HepG2 (cell line): ENCODE data around the gene PPP1R9B. TPM values are rescaled to one million over a fixed set of nuclear protein-coding genes. Genes with fewer than 3 reads are reported as not detected.

Experiments used
- CAMTA2 ChIP-seq: sonication (generic); formaldehyde crosslinking; IDR thresholded peaks from 2 replicates; pipeline ENCODE4 v1.4.0; 2020; ENCODE audit warnings: mild to moderate bottlenecking, missing genetic modification reagents, borderline replicate concordance
- CENPBD1 ChIP-seq: sonication (generic); formaldehyde crosslinking; IDR thresholded peaks from 2 replicates; pipeline ENCODE4 v1.8.0; 2022; ENCODE audit warnings: missing genetic modification reagents, low read depth, mild to moderate bottlenecking, borderline replicate concordance
- FOXK2 ChIP-seq: fragments of 450-650 bp; IDR thresholded peaks from 2 replicates; pipeline ENCODE4 v1.6.1; 2016
- HCFC1 ChIP-seq: fragments of 150-350 bp; IDR thresholded peaks from 2 replicates; pipeline ENCODE4 v1.6.1; 2014; ENCODE audit warnings: low read depth, low read length
- HES4 ChIP-seq: sonication (generic); formaldehyde crosslinking; IDR thresholded peaks from 2 replicates; pipeline ENCODE4 v1.9.0; 2021; ENCODE audit warnings: mild to moderate bottlenecking, missing genetic modification reagents, borderline replicate concordance
- KAT8 ChIP-seq: IDR thresholded peaks from 2 replicates; pipeline ENCODE4 v1.6.1; 2016; ENCODE audit warnings: missing genetic modification reagents, missing compliant biosample characterization
- MYNN ChIP-seq: sonication (generic); formaldehyde crosslinking; IDR thresholded peaks from 2 replicates; pipeline ENCODE4 v1.4.0; 2020; ENCODE audit warnings: mild to moderate bottlenecking, low read depth, missing genetic modification reagents
- NR2F6 ChIP-seq, 2 experiments: IDR thresholded peaks; 2 replicates each; pipeline ENCODE4 v1.6.1; 2016; ENCODE audit warnings: antibody characterized with exemption in 1 of 2, mild to moderate bottlenecking in 1 of 2
- REPIN1 ChIP-seq: sonication (generic); formaldehyde crosslinking; IDR thresholded peaks from 2 replicates; pipeline ENCODE4 v1.8.0; 2022; ENCODE audit warnings: missing genetic modification reagents, low read depth, mild to moderate bottlenecking, borderline replicate concordance
- RFXANK ChIP-seq: IDR thresholded peaks from 2 replicates; pipeline ENCODE4 v1.6.1; 2016
- RNF2 ChIP-seq: fragments of 450-650 bp; conservative IDR thresholded peaks from 2 replicates; pipeline ENCODE4 v1.6.1; 2016; ENCODE audit warnings: low read depth
- SIN3B ChIP-seq: fragments of 150-350 bp; IDR thresholded peaks from 2 replicates; pipeline ENCODE4 v1.6.1; 2014; ENCODE audit warnings: low read length
- SNAPC5 ChIP-seq: sonication (generic); formaldehyde crosslinking; IDR thresholded peaks from 2 replicates; pipeline ENCODE4 v1.8.1; 2023; ENCODE audit warnings: mild to moderate bottlenecking, missing genetic modification reagents, borderline replicate concordance
- SOX6 ChIP-seq, 2 experiments: fragments of 450-650 bp in 1 of 2; sonication (generic) in 1 of 2; formaldehyde crosslinking in 1 of 2; IDR thresholded peaks; 2 replicates each; pipeline versions ENCODE4 v1.4.0 to v1.6.1; 2017 to 2020; ENCODE audit warnings: antibody characterized with exemption in 1 of 2, mild to moderate bottlenecking in 1 of 2, missing genetic modification reagents in 1 of 2
- TP53 ChIP-seq: sonication (generic); formaldehyde crosslinking; conservative IDR thresholded peaks from 2 replicates; pipeline ENCODE4 v1.4.0; 2020; ENCODE audit warnings: missing genetic modification reagents
- ZFP36L2 ChIP-seq: sonication (generic); formaldehyde crosslinking; IDR thresholded peaks from 2 replicates; pipeline ENCODE4 v1.4.0; 2020; ENCODE audit warnings: missing genetic modification reagents
- ZFP62 ChIP-seq: sonication (generic); formaldehyde crosslinking; IDR thresholded peaks from 2 replicates; pipeline ENCODE4 v1.4.0; 2020; ENCODE audit warnings: missing genetic modification reagents
- ZNF143 ChIP-seq: sonication (generic); formaldehyde crosslinking; IDR thresholded peaks from 2 replicates; pipeline ENCODE4 v1.4.0; 2020; ENCODE audit warnings: missing genetic modification reagents
- ZNF44 ChIP-seq: sonication (generic); formaldehyde crosslinking; IDR thresholded peaks from 2 replicates; pipeline ENCODE4 v1.5.1; 2020; ENCODE audit warnings: mild to moderate bottlenecking, missing genetic modification reagents
- ZNF547 ChIP-seq: sonication (generic); formaldehyde crosslinking; IDR thresholded peaks from 2 replicates; pipeline ENCODE4 v1.5.1; 2020; ENCODE audit warnings: mild to moderate bottlenecking, missing genetic modification reagents
- ZNF766 ChIP-seq: sonication (generic); formaldehyde crosslinking; IDR thresholded peaks from 2 replicates; pipeline ENCODE4 v1.5.0; 2020; ENCODE audit warnings: missing genetic modification reagents, borderline replicate concordance
- polyA plus RNA-seq, 8 experiments: library from polyadenylated mRNA; depleted of rRNA in 3 of 8; stranded (reverse) in 7 of 8; unstranded in 1 of 8; fragments of >200 nt; fragmentation: Illumina TruSeq in 4 of 8; extraction: Trizol in 4 of 8; gene quantifications; 2 replicates each; pipeline versions ENCODE4 v1.2.1 to v1.2.3, GENCODE V29; 2011 to 2016; ENCODE audit warnings: low read depth in 4 of 8, missing spikeins in 1 of 8, mixed read lengths in 1 of 8; ENCODE audit not compliant: insufficient read depth in 1 of 8
- total RNA-seq, 5 experiments: library from RNA; depleted of rRNA; stranded (reverse); fragments of >200 nt; fragmentation: Illumina TruSeq; extraction: Trizol; gene quantifications; 2 replicates each; pipeline ENCODE4 v1.2.3, GENCODE V29; 2016; ENCODE audit warnings: low read depth in 1 of 5
- TF ChIP-seq, protein P1 (sequence below): sonication (generic); formaldehyde crosslinking; IDR thresholded peaks from 2 replicates; pipeline ENCODE4 v1.4.0; 2020; ENCODE audit warnings: missing genetic modification reagents, borderline replicate concordance
- TF ChIP-seq, protein P2 (sequence below): sonication (generic); formaldehyde crosslinking; IDR thresholded peaks from 2 replicates; pipeline ENCODE4 v1.8.0; 2022; ENCODE audit warnings: mild to moderate bottlenecking, missing genetic modification reagents; ENCODE audit not compliant: insufficient replicate concordance
- TF ChIP-seq, protein P3 (sequence below): sonication (generic); formaldehyde crosslinking; IDR thresholded peaks from 2 replicates; pipeline ENCODE4 v1.8.0; 2022; ENCODE audit warnings: mild to moderate bottlenecking, missing genetic modification reagents, borderline replicate concordance

Gene PPP1R9B
- total and polyA plus RNA-seq, 2 of the 13 experiments (the other 11 are each of a cell fraction or from before 2014, with no cell fraction given) = 9.4 to 15.8 TPM

DNA sequence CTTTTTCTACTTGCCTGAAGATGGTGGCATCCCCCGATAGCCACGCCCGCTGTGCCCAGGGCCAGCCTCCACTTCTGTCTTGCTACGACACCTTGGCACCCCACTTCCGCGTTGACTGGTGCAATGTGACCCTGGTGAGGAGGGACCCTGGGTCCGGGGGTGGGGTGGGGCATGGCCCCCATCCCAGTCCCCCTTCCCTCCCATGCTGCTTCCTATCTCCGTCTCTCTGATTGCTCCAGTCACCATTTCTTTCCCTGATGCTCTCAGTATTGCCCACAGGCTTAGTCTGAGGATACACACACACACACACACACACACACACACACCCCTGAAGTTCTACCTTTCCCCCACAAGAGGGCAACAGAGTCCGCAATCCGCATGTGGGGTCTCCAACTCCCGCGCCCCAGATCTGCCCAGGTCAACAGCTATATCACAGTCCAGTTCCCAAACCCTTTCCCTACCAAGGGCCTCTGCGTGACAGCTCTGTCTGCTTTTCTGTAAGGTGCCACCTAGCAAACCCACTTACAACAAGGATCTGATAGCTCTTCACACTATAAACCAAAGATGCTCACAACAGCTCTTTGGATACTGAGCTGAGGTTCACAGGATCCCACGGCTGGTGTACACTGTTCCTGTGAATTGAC lies 18.8 kb upstream of the PPP1R9B start (continued):
- TF ChIP-seq, protein P1, sequence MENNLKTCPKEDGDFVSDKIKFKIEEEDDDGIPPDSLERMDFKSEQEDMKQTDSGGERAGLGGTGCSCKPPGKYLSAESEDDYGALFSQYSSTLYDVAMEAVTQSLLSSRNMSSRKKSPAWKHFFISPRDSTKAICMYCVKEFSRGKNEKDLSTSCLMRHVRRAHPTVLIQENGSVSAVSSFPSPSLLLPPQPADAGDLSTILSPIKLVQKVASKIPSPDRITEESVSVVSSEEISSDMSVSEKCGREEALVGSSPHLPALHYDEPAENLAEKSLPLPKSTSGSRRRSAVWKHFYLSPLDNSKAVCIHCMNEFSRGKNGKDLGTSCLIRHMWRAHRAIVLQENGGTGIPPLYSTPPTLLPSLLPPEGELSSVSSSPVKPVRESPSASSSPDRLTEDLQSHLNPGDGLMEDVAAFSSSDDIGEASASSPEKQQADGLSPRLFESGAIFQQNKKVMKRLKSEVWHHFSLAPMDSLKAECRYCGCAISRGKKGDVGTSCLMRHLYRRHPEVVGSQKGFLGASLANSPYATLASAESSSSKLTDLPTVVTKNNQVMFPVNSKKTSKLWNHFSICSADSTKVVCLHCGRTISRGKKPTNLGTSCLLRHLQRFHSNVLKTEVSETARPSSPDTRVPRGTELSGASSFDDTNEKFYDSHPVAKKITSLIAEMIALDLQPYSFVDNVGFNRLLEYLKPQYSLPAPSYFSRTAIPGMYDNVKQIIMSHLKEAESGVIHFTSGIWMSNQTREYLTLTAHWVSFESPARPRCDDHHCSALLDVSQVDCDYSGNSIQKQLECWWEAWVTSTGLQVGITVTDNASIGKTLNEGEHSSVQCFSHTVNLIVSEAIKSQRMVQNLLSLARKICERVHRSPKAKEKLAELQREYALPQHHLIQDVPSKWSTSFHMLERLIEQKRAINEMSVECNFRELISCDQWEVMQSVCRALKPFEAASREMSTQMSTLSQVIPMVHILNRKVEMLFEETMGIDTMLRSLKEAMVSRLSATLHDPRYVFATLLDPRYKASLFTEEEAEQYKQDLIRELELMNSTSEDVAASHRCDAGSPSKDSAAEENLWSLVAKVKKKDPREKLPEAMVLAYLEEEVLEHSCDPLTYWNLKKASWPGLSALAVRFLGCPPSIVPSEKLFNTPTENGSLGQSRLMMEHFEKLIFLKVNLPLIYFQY (CRISPR knock-in tag) = no peak
- no peak; the same call in 1 of the 2 replicates for TF ChIP-seq RNF2
- no peak for TF ChIP-seq TP53 (CRISPR knock-in tag)
- TF ChIP-seq CENPBD1 (CRISPR knock-in tag) = no peak
- peak; percentile 31; the same call in 1 of the 2 replicates for TF ChIP-seq ZNF547 (CRISPR knock-in tag)
- TF ChIP-seq REPIN1 (CRISPR knock-in tag) = 0 out of 2 replicates have a peak, but pooled peaks have one; percentile 24
- no peak for TF ChIP-seq ZNF44 (CRISPR knock-in tag)
- no peak for TF ChIP-seq ZFP36L2 (CRISPR knock-in tag)
- 0 out of 2 replicates have a peak, but pooled peaks have one; percentile 21 for TF ChIP-seq FOXK2
- no peak for TF ChIP-seq CAMTA2 (CRISPR knock-in tag)
- TF ChIP-seq HES4 (CRISPR knock-in tag) = no peak
- TF ChIP-seq, protein P2, sequence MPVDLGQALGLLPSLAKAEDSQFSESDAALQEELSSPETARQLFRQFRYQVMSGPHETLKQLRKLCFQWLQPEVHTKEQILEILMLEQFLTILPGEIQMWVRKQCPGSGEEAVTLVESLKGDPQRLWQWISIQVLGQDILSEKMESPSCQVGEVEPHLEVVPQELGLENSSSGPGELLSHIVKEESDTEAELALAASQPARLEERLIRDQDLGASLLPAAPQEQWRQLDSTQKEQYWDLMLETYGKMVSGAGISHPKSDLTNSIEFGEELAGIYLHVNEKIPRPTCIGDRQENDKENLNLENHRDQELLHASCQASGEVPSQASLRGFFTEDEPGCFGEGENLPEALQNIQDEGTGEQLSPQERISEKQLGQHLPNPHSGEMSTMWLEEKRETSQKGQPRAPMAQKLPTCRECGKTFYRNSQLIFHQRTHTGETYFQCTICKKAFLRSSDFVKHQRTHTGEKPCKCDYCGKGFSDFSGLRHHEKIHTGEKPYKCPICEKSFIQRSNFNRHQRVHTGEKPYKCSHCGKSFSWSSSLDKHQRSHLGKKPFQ (CRISPR knock-in tag) = no peak
- TF ChIP-seq ZNF143 (CRISPR knock-in tag) = no peak
- TF ChIP-seq ZFP62 (CRISPR knock-in tag) = no peak
- TF ChIP-seq MYNN (CRISPR knock-in tag) = no peak
- TF ChIP-seq KAT8 (CRISPR knock-in tag) = no peak
- no peak for TF ChIP-seq HCFC1
- 0 out of 2 replicates have a peak, but pooled peaks have one; percentile 26 for TF ChIP-seq SNAPC5
- TF ChIP-seq ZNF766 = no peak
- 0 out of 2 replicates have a peak, but pooled peaks have one; percentile 42 for TF ChIP-seq NR2F6 (IDR thresholded peaks at IDR 0.05)
- TF ChIP-seq NR2F6 (CRISPR knock-in tag; IDR thresholded peaks at IDR 0.05) = no peak
- TF ChIP-seq SIN3B = no peak
- no peak for TF ChIP-seq SOX6 (IDR thresholded peaks at IDR 0.05)
- TF ChIP-seq SOX6 (CRISPR knock-in tag; IDR thresholded peaks at IDR 0.05) = peak; percentile 28; the same call in 1 of the 2 replicates
- TF ChIP-seq, protein P3, sequence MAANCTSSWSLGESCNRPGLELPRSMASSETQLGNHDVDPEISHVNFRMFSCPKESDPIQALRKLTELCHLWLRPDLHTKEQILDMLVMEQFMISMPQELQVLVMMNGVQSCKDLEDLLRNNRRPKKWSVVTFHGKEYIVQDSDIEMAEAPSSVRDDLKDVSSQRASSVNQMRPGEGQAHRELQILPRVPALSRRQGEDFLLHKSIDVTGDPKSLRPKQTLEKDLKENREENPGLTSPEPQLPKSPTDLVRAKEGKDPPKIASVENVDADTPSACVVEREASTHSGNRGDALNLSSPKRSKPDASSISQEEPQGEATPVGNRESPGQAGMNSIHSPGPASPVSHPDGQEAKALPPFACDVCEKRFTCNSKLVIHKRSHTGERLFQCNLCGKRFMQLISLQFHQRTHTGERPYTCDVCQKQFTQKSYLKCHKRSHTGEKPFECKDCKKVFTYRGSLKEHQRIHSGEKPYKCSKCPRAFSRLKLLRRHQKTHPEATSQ (CRISPR knock-in tag) = no peak
- no peak for TF ChIP-seq RFXANK (CRISPR knock-in tag)
